ENCODE results near the gene DYNLT1. TPM values are rescaled to one million over a fixed set of nuclear protein-coding genes. Genes with fewer than 3 reads are reported as not detected.
A peak's percentile ranks its signal among the peaks of the same experiment; 100 is the strongest.

DYNLT1 gene
- total and polyA plus RNA-seq, 2 of the 13 experiments (the other 11 are each of a cell fraction or from before 2014, with no cell fraction given) = 108 to 171 TPM

DNA sequence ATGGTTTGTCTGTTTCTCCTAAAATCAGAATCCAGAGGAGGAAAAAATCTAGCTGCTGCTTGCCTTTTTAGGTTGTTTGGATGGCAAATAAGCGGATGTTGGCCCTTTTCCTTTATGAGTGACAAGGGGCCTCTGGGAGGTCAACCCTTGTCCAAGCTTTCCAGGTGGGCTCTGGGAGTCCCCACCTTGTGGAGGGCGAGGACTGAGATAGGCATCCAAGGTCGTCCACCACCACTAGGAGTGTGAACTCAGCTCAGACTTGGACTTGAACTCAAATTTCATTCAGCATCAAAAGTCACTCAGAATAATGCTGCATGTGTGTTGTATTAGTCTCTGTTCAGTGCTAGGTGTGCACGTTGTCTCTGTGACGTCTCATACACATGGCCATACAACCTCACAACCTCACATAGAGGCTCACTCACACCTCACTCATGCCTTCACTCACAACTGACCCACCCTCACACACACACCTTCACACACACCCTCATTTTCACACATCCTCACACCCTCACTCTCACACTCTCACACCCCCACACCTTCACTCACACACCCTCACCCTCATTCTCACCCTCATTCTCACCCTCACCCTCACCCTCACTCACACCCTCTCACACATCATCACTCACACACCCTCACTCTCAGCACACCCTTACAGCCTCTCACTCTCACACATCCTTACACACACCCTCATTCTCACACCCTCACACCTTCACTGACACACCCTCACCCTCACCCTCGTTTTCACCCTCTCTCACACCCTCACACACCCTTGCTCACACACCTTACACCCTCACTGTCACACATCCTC is 18.0 kb downstream of the DYNLT1 start (continued):
- no peak for TF ChIP-seq ZNF652 (CRISPR knock-in tag; IDR thresholded peaks at IDR 0.05; ENCODE audit: borderline replicate concordance, low read depth)
- no peak for TF ChIP-seq ZNF713 (CRISPR knock-in tag; IDR thresholded peaks at IDR 0.05)
- TF ChIP-seq, protein P1, sequence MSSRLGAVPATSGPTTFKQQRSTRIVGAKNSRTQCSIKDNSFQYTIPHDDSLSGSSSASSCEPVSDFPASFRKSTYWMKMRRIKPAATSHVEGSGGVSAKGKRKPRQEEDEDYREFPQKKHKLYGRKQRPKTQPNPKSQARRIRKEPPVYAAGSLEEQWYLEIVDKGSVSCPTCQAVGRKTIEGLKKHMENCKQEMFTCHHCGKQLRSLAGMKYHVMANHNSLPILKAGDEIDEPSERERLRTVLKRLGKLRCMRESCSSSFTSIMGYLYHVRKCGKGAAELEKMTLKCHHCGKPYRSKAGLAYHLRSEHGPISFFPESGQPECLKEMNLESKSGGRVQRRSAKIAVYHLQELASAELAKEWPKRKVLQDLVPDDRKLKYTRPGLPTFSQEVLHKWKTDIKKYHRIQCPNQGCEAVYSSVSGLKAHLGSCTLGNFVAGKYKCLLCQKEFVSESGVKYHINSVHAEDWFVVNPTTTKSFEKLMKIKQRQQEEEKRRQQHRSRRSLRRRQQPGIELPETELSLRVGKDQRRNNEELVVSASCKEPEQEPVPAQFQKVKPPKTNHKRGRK (CRISPR knock-in tag; IDR thresholded peaks at IDR 0.05) = no peak
- no peak for TF ChIP-seq ZZZ3 (CRISPR knock-in tag; IDR thresholded peaks at IDR 0.05; ENCODE audit: borderline replicate concordance)
- no peak for TF ChIP-seq EZH2 (conservative IDR thresholded peaks at IDR 0.05; ENCODE audit: low read depth, low read length)
- TF ChIP-seq IKZF1 (IDR thresholded peaks at IDR 0.05) = peak; percentile 91
- peak; percentile 36; the same call in 1 of the 2 replicates for TF ChIP-seq RAD51 (IDR thresholded peaks at IDR 0.05; ENCODE audit: borderline replicate concordance)
- no peak for TF ChIP-seq ZNF296 (CRISPR knock-in tag; conservative IDR thresholded peaks at IDR 0.05)
- TF ChIP-seq ZNF670 (CRISPR knock-in tag; IDR thresholded peaks at IDR 0.05; ENCODE audit: borderline replicate concordance) = no peak

DNA sequence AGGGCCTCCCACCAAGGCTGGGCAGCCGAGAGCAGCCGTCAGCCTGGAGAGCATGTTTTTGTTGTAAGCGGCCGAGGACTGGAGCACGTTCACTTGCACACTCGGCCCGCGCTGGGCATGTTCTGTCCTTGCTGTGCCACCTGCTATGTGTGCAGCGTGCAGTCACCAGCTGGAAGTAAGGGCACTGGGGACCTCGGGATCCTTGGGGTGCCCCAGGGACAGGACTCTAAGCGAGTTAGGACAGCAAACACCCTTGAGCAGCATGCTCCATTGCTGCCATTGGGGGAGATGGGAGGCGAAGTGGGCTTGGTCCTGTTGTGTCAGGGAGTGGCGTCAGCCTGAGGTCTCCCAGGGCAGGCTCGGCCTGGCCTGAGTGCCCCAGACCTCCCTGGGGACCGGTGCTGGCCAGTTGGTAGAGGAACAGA is 18.6 kb downstream of the DYNLT1 start:
- DNase-seq (ENCODE audit: low spot score) = no peak
- no peak overlapping the region for H2AFZ ChIP-seq (ENCODE audit: low read length)
- no TSS peak for BruUV-seq (replicated peaks)
- no peak for ATAC-seq
- peaks cover 42% of the 10 kb centered on the region for H3K4me1 ChIP-seq (ENCODE audit: insufficient read depth, low read length)
- H3K4me3 ChIP-seq (replicated peaks in 1 of 3; ENCODE audit: insufficient read depth in 1 of 3, low read depth in 2 of 3, low read length in 3 of 3) = no peak overlapping the region
- ChIA-PET POLR2A (no interaction called here), CTCF (ENCODE audit: low intra/inter-chr PET ratio, low total read pairs) (no interaction called here)
- FAIRE-seq = no peak
- H4K20me1 ChIP-seq (ENCODE audit: insufficient read depth, low read length) = peaks cover 32% of the 10 kb centered on the region
- H3K4me2 ChIP-seq (ENCODE audit: low read depth, low read length) = no peak overlapping the region
- intact Hi-C loops (cut with micrococcal nuclease; ENCODE audit: unreplicated experiment) (no loop called here), in situ Hi-C loops (cut with HindIII; ENCODE audit: extremely low pct_ligation_motif_present, low pct_unique_long_range_greater_than_20kb) (no loop called here)
- H3K9me3 ChIP-seq (ENCODE audit: low read length) = no peaks in the 10 kb centered on the region
- no peaks in the 10 kb centered on the region for H3K79me2 ChIP-seq (ENCODE audit: insufficient read depth, low read length)
- no peaks in the 10 kb centered on the region for H3K27me3 ChIP-seq (ENCODE audit: control insufficient read depth in 1 of 2, insufficient read depth in 2 of 2, low read length in 2 of 2)
- H3K36me3 ChIP-seq (replicated peaks in 1 of 2; ENCODE audit: control insufficient read depth in 1 of 2, insufficient read depth in 2 of 2, low read length in 2 of 2) = peaks cover 77 to 98% of the 10 kb centered on the region in 2 experiments
- H3K9ac ChIP-seq (ENCODE audit: insufficient read depth, low read depth, low read length) = no peak overlapping the region
- peak; percentile 17 for TF ChIP-seq AGO2 (optimal IDR thresholded peaks at IDR 0.05; ENCODE audit: low read depth, low read length)
- no peak for TF ChIP-seq ZNF770 (CRISPR knock-in tag; IDR thresholded peaks at IDR 0.05)
- TF ChIP-seq ISX (CRISPR knock-in tag; conservative IDR thresholded peaks at IDR 0.05) = no peak
- peak; percentile 11; the same call in 1 of the 2 replicates for TF ChIP-seq ZNF768 (CRISPR knock-in tag; IDR thresholded peaks at IDR 0.05)
- WGBS (ENCODE audit: low lambda C conversion rate) = 98% methylated on average over 13 of the region's 15 CpGs
- no peak overlapping the region for H3K27ac ChIP-seq (ENCODE audit: extremely low read length, insufficient read depth, low read length)
